ENCODE measurements around the gene THG1L.
"Not testable (repeated sequence)": the region's sequence is repeated elsewhere in the genome, so short reads cannot be mapped to it uniquely, and the experiment has no call there.

DNA sequence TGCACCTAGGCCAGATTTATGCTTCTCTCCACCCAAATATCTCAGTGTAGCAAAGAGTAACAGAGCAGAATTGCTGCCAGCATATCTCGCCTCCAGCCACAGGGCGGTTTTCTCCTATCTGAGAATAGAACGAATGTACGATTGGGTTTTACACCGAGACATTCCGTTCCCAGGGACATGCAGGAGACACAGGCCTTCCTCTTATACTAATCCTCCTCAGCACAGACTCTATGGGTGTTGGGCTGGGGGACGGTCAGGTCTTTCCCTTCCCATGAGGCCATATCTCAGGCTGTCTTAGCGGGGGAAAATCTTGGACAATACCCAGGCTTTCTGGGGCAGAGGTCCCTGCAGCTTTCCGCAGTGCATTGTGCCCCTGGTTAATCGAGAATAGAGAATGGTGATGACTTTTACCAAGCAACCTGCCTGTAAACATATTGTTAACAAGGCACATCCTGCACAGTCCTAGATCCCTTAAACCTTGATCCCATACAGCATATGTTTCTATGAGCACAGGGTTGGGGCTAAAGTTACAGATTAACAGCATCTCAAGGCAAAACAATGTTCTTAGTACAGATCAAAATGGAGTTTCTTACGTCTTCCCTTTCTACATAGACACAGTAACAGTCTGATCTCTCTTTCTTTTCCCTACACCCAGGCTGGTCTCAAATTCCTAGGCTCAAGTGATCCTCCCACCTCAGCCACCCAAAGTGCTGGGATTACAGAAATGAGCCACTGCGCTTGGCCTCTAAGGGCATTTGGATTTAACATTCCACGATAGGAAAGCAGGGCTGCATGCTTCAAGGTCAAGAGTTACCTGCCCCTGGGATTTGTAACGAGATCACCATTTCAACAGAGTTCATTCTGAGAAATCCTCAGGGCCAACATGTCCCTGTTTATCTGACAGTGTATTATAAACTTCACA lies 44.7 kb upstream of the THG1L start:
- TF ChIP-seq, protein P1, sequence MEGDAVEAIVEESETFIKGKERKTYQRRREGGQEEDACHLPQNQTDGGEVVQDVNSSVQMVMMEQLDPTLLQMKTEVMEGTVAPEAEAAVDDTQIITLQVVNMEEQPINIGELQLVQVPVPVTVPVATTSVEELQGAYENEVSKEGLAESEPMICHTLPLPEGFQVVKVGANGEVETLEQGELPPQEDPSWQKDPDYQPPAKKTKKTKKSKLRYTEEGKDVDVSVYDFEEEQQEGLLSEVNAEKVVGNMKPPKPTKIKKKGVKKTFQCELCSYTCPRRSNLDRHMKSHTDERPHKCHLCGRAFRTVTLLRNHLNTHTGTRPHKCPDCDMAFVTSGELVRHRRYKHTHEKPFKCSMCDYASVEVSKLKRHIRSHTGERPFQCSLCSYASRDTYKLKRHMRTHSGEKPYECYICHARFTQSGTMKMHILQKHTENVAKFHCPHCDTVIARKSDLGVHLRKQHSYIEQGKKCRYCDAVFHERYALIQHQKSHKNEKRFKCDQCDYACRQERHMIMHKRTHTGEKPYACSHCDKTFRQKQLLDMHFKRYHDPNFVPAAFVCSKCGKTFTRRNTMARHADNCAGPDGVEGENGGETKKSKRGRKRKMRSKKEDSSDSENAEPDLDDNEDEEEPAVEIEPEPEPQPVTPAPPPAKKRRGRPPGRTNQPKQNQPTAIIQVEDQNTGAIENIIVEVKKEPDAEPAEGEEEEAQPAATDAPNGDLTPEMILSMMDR (conservative IDR thresholded peaks at IDR 0.05) = not testable (repeated sequence)
- not testable (repeated sequence) for TF ChIP-seq ZFX (IDR thresholded peaks at IDR 0.05)
